Astrocyte (in vitro differentiated cells and primary cell): Measurements from ENCODE around the gene TRAP1. TPM values are rescaled to one million over a fixed set of nuclear protein-coding genes. Genes with fewer than 3 reads are reported as not detected.

Source experiments
- DNase-seq: peaks from one replicate; pipeline ENCODE4 v3.0.0-alpha.2; 2010; ENCODE audit warnings: low read depth
- FAIRE-seq: peaks from 2 replicates; lab custom pipeline; 2011; peaks lifted over from hg19 to GRCh38; lab: Jason Lieb, UNC
- H2AFZ ChIP-seq: 2 replicates; pipeline ENCODE4 v1.6.0; 2012; ENCODE audit warnings: low read depth, low read length, inconsistent platforms
- H3K27ac ChIP-seq: 2 replicates; pipeline ENCODE4 v1.5.1; 2011; ENCODE audit warnings: low read depth, low read length, inconsistent platforms
- H3K27me3 ChIP-seq: 2 replicates; pipeline ENCODE4 v1.6.0; 2011; ENCODE audit warnings: low read length, inconsistent platforms; ENCODE audit not compliant: insufficient read depth
- H3K36me3 ChIP-seq: 2 replicates; pipeline ENCODE4 v1.5.1; 2011; ENCODE audit warnings: low read length, inconsistent platforms; ENCODE audit not compliant: insufficient read depth
- H3K4me1 ChIP-seq: 2 replicates; pipeline ENCODE4 v1.5.1; 2011; ENCODE audit warnings: low read length, inconsistent platforms; ENCODE audit not compliant: insufficient read depth
- H3K4me2 ChIP-seq: 2 replicates; pipeline ENCODE4 v1.6.0; 2012; ENCODE audit warnings: low read length, inconsistent platforms
- H3K4me3 ChIP-seq: 2 replicates; pipeline ENCODE4 v1.5.1; 2011; ENCODE audit warnings: low read depth, mild to moderate bottlenecking, low read length, inconsistent platforms; ENCODE audit not compliant: insufficient read depth
- H3K79me2 ChIP-seq: 2 replicates; pipeline ENCODE4 v1.6.0; 2012; ENCODE audit warnings: mild to moderate bottlenecking, low read length, inconsistent platforms; ENCODE audit not compliant: insufficient read depth
- H3K9ac ChIP-seq: 2 replicates; pipeline ENCODE4 v1.6.0; 2012; ENCODE audit warnings: mild to moderate bottlenecking, low read length, inconsistent platforms
- H3K9me3 ChIP-seq: 2 replicates; pipeline ENCODE4 v1.5.1; 2012; ENCODE audit warnings: low read depth, mild to moderate bottlenecking, low read length, inconsistent platforms; ENCODE audit not compliant: insufficient read depth
- H4K20me1 ChIP-seq: 2 replicates; pipeline ENCODE4 v1.6.0; 2012; ENCODE audit warnings: low read length, inconsistent platforms; ENCODE audit not compliant: insufficient read depth
- H3K27ac Mint-ChIP-seq: one replicate; pipeline ENCODE4 v1.8.0; 2021; ENCODE audit warnings: mild to moderate bottlenecking, mixed read lengths; ENCODE audit not compliant: unreplicated experiment
- H3K27me3 Mint-ChIP-seq: one replicate; pipeline ENCODE4 v1.8.0; 2021; ENCODE audit warnings: low read depth, mixed read lengths; ENCODE audit not compliant: unreplicated experiment
- H3K36me3 Mint-ChIP-seq: one replicate; pipeline ENCODE4 v1.8.0; 2021; ENCODE audit warnings: low read depth, mixed read lengths; ENCODE audit not compliant: unreplicated experiment
- H3K4me1 Mint-ChIP-seq: one replicate; pipeline ENCODE4 v1.8.0; 2021; ENCODE audit warnings: low read depth, mixed read lengths; ENCODE audit not compliant: unreplicated experiment
- H3K4me3 Mint-ChIP-seq: one replicate; pipeline ENCODE4 v1.8.0; 2021; ENCODE audit warnings: mild to moderate bottlenecking, moderate library complexity, mixed read lengths; ENCODE audit not compliant: unreplicated experiment
- H3K9me3 Mint-ChIP-seq: one replicate; pipeline ENCODE4 v1.8.0; 2021; ENCODE audit warnings: mild to moderate bottlenecking, mixed read lengths; ENCODE audit not compliant: unreplicated experiment
- CTCF ChIP-seq: IDR thresholded peaks from 2 replicates; pipeline ENCODE4 v1.5.1; 2011; ENCODE audit warnings: low read depth, mild to moderate bottlenecking, inconsistent platforms, low read length, moderate library complexity; ENCODE audit not compliant: insufficient read depth
- EZH2 ChIP-seq: IDR thresholded peaks from 2 replicates; pipeline ENCODE4 v1.6.1; 2012; ENCODE audit warnings: mild to moderate bottlenecking, low read length, inconsistent platforms; ENCODE audit not compliant: insufficient read depth
- total RNA-seq: library from RNA; stranded (reverse); gene quantifications from 2 replicates; pipeline ENCODE4 v1.2.1, GENCODE V29; 2021

The TRAP1 gene
- total RNA-seq, 1 donor from 2014 or later, result 63.3 TPM

GRCh38 chr16:3728424-3729160, 11.3 kb upstream of the TRAP1 start:
- no peak for TF ChIP-seq CTCF
- TF ChIP-seq EZH2, result no peak
- no peaks in the 10 kb centered on the region for H3K79me2 ChIP-seq
- no peaks in the 10 kb centered on the region for H3K27me3 Mint-ChIP-seq
- H3K27ac Mint-ChIP-seq, result no peak overlapping the region
- no peak overlapping the region for H3K4me2 ChIP-seq
- H3K4me3 Mint-ChIP-seq, result no peak overlapping the region
- no peak overlapping the region for H3K4me3 ChIP-seq
- H3K9me3 ChIP-seq, result no peaks in the 10 kb centered on the region
- H3K4me1 ChIP-seq, result no peaks in the 10 kb centered on the region
- no peak overlapping the region for H3K9ac ChIP-seq
- peaks cover 15% of the 10 kb centered on the region for H3K36me3 Mint-ChIP-seq
- H3K4me1 Mint-ChIP-seq, result no peaks in the 10 kb centered on the region
- H3K9me3 Mint-ChIP-seq, result no peaks in the 10 kb centered on the region
- no peak overlapping the region for H3K27ac ChIP-seq
- no peak for FAIRE-seq
- DNase-seq, result no peak
- H4K20me1 ChIP-seq, result peaks cover 38% of the 10 kb centered on the region
- H2AFZ ChIP-seq, result no peak overlapping the region
- peaks cover 8% of the 10 kb centered on the region for H3K36me3 ChIP-seq
- H3K27me3 ChIP-seq, result no peaks in the 10 kb centered on the region

- H3K36me3 ChIP-seq, result peaks cover 8% of the 10 kb centered on the region
- H3K36me3 Mint-ChIP-seq, result peaks cover 14% of the 10 kb centered on the region
- no peak overlapping the region for H2AFZ ChIP-seq
- H3K4me3 ChIP-seq, result no peak overlapping the region
- no peak for FAIRE-seq
- H3K27me3 Mint-ChIP-seq, result no peaks in the 10 kb centered on the region
- no peak overlapping the region for H3K9ac ChIP-seq
- no peak overlapping the region for H3K27ac Mint-ChIP-seq
- TF ChIP-seq EZH2 (no peak), CTCF (no peak)
- no peaks in the 10 kb centered on the region for H3K79me2 ChIP-seq
- H3K4me1 Mint-ChIP-seq, result no peaks in the 10 kb centered on the region
- H4K20me1 ChIP-seq, result peaks cover 38% of the 10 kb centered on the region
- H3K4me2 ChIP-seq, result no peak overlapping the region
- H3K27ac ChIP-seq, result no peak overlapping the region
- no peaks in the 10 kb centered on the region for H3K27me3 ChIP-seq
- H3K4me3 Mint-ChIP-seq, result no peak overlapping the region
- H3K9me3 ChIP-seq, result no peaks in the 10 kb centered on the region
- no peaks in the 10 kb centered on the region for H3K4me1 ChIP-seq
- H3K9me3 Mint-ChIP-seq, result no peaks in the 10 kb centered on the region
- DNase-seq, result no peak
Observed at GRCh38 chr16:3727806-3728381, 10.6 kb upstream of the TRAP1 start.
